Panc1 (cell line): ENCODE results near the gene MAP3K7. TPM values are rescaled to one million over a fixed set of nuclear protein-coding genes. Genes with fewer than 3 reads are reported as not detected.

Source experiments
- ATAC-seq: fragments of 200-7000 bp; cut with Tn5 transposase; 2 replicates; pipeline ENCODE4 v1.9.1; 2020; ENCODE audit warnings: mild to moderate bottlenecking, moderate library complexity
- BruUV-seq: library from RNA; stranded (reverse); fragments of 400-500 nt; replicated peaks from 2 replicates; lab custom pipeline; 2021; lab: Mats Ljungman, UMichigan
- CTCF ChIA-PET: fragments of 300-600 bp; sonication (Branson Sonifier 250); formaldehyde crosslinking; loops from one replicate; lab custom pipeline; 2022; ENCODE audit warnings: antibody characterized with exemption; lab: Charles Lee
- POLR2A ChIA-PET: fragments of 300-600 bp; sonication (Branson Sonifier 250); formaldehyde crosslinking; loops from one replicate; lab custom pipeline; 2022; ENCODE audit warnings: antibody characterized with exemption; lab: Charles Lee
- DNase-seq: peaks from one replicate; pipeline ENCODE4 v3.0.0-alpha.2; 2010; ENCODE audit warnings: low read depth, low spot score
- H3K27ac ChIP-seq: 2 replicates; pipeline ENCODE4 v1.5.1; 2011; ENCODE audit warnings: mild to moderate bottlenecking, low read length, inconsistent platforms
- H3K27me3 ChIP-seq: fragments of 200-500 bp; sonication (Bioruptor generic); 2 replicates; pipeline ENCODE4 v1.6.0; 2014; ENCODE audit warnings: low read length, inconsistent platforms; ENCODE audit not compliant: control insufficient read depth, insufficient read depth
- H3K36me3 ChIP-seq: fragments of 200-500 bp; sonication (Bioruptor generic); 2 replicates; pipeline ENCODE4 v1.5.1; 2014; ENCODE audit warnings: inconsistent platforms, mild to moderate bottlenecking, low read length, moderate library complexity; ENCODE audit not compliant: control insufficient read depth, insufficient read depth
- H3K4me1 ChIP-seq: 2 replicates; pipeline ENCODE4 v1.5.1; 2011; ENCODE audit warnings: inconsistent platforms, mild to moderate bottlenecking, low read length, moderate library complexity; ENCODE audit not compliant: control insufficient read depth, insufficient read depth
- H3K4me3 ChIP-seq, 2 experiments: 2 replicates each; pipeline ENCODE4 v1.5.1; 2011 to 2012; ENCODE audit warnings: low read depth in 2 of 2, low read length in 2 of 2, mild to moderate bottlenecking in 2 of 2, inconsistent platforms in 1 of 2, moderate library complexity in 1 of 2
- H3K9me3 ChIP-seq: fragments of 200-500 bp; sonication (Bioruptor generic); 2 replicates; pipeline ENCODE4 v1.5.1; 2014; ENCODE audit warnings: low read depth, mild to moderate bottlenecking, inconsistent platforms, low read length, moderate library complexity; ENCODE audit not compliant: control insufficient read depth, insufficient read depth
- CTCF ChIP-seq: fragments of 450-650 bp; IDR thresholded peaks from 2 replicates; pipeline ENCODE4 v1.5.1; 2017; ENCODE audit warnings: mild to moderate bottlenecking
- POLR2AphosphoS5 ChIP-seq: IDR thresholded peaks from 2 replicates; pipeline ENCODE4 v1.6.1; 2012; ENCODE audit warnings: mild to moderate bottlenecking, low read depth, low read length, moderate library complexity
- REST ChIP-seq, 2 experiments: IDR thresholded peaks; 2 replicates each; pipeline ENCODE4 v1.6.1; 2011 to 2012; ENCODE audit warnings: low read depth in 2 of 2, control low read depth in 1 of 2, low read length in 1 of 2, mild to moderate bottlenecking in 1 of 2, moderate library complexity in 1 of 2; ENCODE audit not compliant: insufficient read depth in 1 of 2
- SIN3A ChIP-seq: IDR thresholded peaks from 2 replicates; pipeline ENCODE4 v1.6.1; 2012; ENCODE audit warnings: low read depth, mild to moderate bottlenecking, low read length, moderate library complexity, borderline replicate concordance; ENCODE audit not compliant: insufficient read depth
- TCF7L2 ChIP-seq: IDR thresholded peaks from 2 replicates; pipeline ENCODE4 v1.6.1; 2011; ENCODE audit warnings: mild to moderate bottlenecking, low read depth, low read length, inconsistent platforms
- in situ Hi-C: cut with HindIII; loops from 2 replicates; pipeline ENCODE4 v1.10.0; 2016; ENCODE audit warnings: low sequenced_read_pairs, low pct_unique_long_range_greater_than_20kb
- intact Hi-C: fragments of 100-400 bp; cut with micrococcal nuclease; formaldehyde crosslinking; loops from one replicate; pipeline ENCODE4 v1.10.0; 2022; ENCODE audit not compliant: unreplicated experiment
- total RNA-seq: library from RNA; stranded (reverse); gene quantifications from one replicate; pipeline ENCODE4 v1.2.1, GENCODE V29; 2021; ENCODE audit not compliant: unreplicated experiment

The MAP3K7 gene
- total RNA-seq, 1 experiment from 2014 or later, result 33.1 TPM

GRCh38 chr6:90492798-90493197 lies 94.1 kb downstream of the MAP3K7 start:
- ATAC-seq (no peak), DNase-seq (no peak)
- Histone ChIP-seq H3K27me3 (no peaks in the 10 kb centered on the region), H3K36me3 (no peaks in the 10 kb centered on the region), H3K4me1 (no peaks in the 10 kb centered on the region), H3K4me3 (no peak overlapping the region), H3K9me3 (no peaks in the 10 kb centered on the region), H3K27ac (no peak overlapping the region)
- TF ChIP-seq CTCF (no peak), TCF7L2 (no peak), SIN3A (no peak), POLR2AphosphoS5 (no peak), REST (IDR thresholded peaks at IDR 0.05; ENCODE audit: insufficient read depth in 1 of 2, low read depth in 2 of 2, low read length in 1 of 2) (no peak)
- in situ Hi-C loops (no loop called here), intact Hi-C loops (no loop called here)
- POLR2A ChIA-PET, result no interaction called here
- no TSS peak for BruUV-seq
- CTCF ChIA-PET, result no interaction called here

GRCh38 chr6:90492369-90492768 lies 94.5 kb downstream of the MAP3K7 start:
- in situ Hi-C loops (no loop called here), intact Hi-C loops (no loop called here)
- H3K9me3 ChIP-seq, result no peaks in the 10 kb centered on the region
- TF ChIP-seq REST (IDR thresholded peaks at IDR 0.05; ENCODE audit: insufficient read depth in 1 of 2, low read depth in 2 of 2, low read length in 1 of 2) (no peak), CTCF (no peak), POLR2AphosphoS5 (no peak), SIN3A (no peak), TCF7L2 (no peak)
- CTCF ChIA-PET, result no interaction called here
- H3K4me3 ChIP-seq, result no peak overlapping the region
- DNase-seq (no peak), ATAC-seq (no peak)
- H3K27ac ChIP-seq, result no peak overlapping the region
- no peaks in the 10 kb centered on the region for H3K27me3 ChIP-seq
- H3K4me1 ChIP-seq, result no peaks in the 10 kb centered on the region
- BruUV-seq, result no TSS peak
- H3K36me3 ChIP-seq, result no peaks in the 10 kb centered on the region
- POLR2A ChIA-PET, result no interaction called here
